Mesenteric fat pad (tissue), 1 donor: ENCODE results near the gene PPP3CA. TPM values are rescaled to one million over a fixed set of nuclear protein-coding genes. Genes with fewer than 3 reads are reported as not detected.
"Not testable (repeated sequence)": the region's sequence is repeated elsewhere in the genome, so short reads cannot be mapped to it uniquely, and the experiment has no call there.

ENCODE experiments used
- DNase-seq: peaks from one replicate; pipeline ENCODE4 v3.0.0-alpha.2; 2020; ENCODE audit warnings: low spot score
- total RNA-seq: library from RNA; stranded (reverse); fragmentation: NEBNext Ultra II Directional; extraction: Animal tissue kit (Norgen Biotek cat#: 25700); gene quantifications from one replicate; pipeline ENCODE4 v1.2.1, GENCODE V29; 2021
- donor health status: DM: yes; HTN: yes; CAD: no.

PPP3CA gene
- total RNA-seq, 1 donor from 2014 or later, result 50.2 TPM

DNA sequence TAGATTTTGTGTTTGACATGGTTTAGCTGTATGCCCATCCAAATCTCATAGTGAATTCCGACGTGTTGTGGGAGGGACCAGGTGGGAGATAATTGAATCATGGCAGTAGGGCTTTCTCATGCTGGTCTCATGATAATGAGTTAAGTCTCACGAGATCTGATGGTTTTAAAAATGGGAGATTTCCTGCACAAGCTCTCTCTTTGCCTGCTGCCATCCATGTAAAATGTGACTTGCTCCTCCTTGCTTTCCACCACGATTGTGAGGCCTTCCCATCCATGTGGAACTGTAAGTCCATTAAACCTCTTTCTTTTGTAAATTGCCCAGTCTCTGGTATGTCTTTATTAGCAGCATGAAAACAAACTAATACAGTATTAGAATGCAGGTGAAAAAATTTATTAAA lies 164.6 kb downstream of the PPP3CA start:
- DNase-seq, result not testable (repeated sequence)

DNA sequence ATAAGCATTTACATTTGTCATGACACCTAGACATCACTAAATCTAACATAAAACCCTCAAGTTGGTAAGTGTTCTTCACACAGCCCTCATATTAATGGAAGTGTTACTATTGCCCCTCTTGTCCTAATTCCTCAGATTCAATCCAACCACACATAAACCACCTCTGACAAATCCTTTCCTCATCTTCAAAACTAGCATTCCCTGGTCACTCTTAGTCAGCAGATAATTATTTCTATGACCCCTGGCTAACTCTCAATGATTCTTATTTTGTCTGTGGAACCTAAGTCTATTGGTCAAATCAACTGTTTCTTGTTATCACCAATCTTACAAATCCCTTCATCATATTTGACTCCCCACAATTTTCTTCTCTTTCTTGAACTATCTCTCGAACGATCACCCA lies 168.6 kb downstream of the PPP3CA start:
- no peak for DNase-seq

DNA sequence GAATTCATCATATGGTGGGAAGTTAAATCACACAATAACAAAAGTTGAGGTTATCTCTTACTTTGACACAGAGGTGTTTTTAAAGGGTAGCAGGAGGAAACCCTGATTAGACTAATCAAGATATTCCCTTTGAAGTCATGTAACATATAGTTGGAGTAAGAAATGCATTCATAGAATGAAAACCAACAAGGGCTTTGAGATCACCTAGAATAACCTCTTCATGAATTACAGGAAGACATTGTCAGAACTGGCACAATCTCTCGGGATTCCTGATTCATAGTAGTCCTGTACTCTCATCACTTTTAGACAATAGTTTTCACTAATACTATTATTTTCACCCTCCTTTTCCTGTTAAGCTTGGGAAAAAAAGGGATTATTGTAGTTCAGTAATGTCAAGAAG lies 170.2 kb downstream of the PPP3CA start:
- DNase-seq, result no peak

DNA sequence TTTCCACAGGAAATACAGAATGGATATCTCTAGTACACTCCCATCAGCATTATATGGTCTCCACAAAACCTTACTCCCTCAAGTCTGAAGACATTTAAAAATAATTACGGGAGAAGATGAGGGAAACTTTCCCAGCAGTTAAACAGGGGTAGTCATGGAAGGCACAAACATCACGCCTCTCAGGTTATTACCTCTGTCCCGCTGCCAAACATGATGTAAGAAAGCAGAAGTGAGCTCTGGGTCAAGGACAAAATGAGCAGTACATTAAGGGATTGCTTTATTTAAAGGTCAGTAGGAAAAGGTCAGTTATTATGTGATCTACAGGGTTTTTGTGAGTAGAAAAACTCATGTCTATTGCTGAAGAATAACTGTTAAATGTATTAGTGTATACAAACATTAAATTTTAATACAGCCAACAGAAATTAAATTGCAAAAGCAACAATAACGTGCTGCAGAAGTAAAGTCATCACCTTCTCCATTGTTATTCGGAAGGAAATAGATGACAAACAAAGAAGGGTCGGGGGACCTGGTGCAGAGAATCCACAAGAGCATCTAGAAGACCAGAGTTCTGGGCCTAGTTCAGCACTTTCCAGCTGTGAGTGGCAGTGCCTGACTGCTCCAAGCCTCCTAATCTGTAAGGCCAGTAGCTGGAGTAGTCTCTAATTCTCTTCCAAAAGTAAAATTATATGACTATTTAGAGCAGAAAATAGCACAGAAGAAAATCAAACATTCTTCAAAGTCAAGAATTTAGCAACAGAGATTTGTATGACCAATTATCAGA lies 171.2 kb downstream of the PPP3CA start:
- DNase-seq, result no peak

DNA sequence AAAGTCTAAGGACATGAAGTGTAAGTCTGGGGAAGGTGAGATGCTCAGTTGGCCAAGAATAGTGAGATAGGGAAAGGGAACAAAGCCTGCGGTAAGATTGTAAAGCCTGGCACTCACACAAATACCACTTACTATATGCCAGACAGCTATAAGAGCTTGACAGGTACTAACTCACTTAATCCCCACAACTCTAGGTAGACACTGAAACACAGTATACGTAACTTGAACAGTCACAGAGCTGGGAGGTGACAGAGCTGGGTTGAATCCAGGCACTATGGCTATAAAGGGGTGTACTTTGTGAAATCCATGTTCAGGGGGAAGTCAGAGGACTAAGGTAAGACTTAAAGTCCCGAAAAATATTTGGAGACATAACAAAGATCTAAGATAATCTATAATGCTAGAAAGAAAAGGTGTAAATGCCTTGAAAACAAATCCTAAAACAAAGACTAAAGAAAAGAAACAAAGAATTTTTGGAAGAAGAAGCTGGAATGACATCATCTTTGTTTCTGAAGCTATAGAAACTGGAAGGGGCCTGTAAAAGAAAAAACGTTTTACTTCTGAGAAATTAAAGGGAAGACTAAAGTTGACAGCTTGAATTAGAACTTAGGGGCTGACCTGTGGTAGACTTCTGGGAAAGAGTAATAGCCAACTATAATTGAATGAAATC lies 172.5 kb downstream of the PPP3CA start:
- no peak for DNase-seq

DNA sequence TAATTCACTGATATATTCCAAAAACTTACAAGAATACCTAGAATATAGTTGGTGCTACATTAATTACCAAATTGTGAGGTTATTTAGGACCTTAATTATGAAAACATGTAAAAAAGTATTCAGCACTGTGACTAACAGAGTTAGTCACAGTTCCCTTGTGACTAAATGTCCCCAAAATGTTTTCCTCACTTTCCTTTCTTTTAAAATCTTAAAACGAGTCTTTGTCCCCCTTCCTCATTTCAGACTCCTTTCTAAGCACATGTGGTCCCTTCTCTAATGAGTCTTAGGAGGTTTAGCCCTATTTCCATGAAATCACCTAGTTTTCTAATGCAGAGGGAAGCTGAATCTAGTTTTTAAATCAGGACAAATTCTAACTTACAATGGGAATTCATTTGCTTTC lies 175.0 kb downstream of the PPP3CA start:
- DNase-seq, result no peak

DNA sequence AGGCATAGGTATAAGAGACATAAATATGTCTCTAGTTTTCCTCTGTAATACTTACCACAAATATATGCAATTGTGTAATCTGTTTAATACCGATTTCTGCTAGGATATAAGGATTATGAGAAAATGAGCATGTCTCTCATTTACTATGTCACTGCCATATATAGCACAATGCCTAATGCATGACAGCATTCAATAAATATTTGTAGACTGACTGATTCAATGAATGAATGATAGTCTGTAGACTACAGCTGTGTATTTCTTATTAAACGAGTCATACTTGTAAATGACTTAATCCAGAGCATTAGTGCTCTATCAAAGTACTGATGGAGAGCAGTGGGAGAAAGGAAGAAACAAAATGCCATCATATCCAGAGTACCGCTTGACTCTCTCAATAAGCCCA lies 175.6 kb downstream of the PPP3CA start:
- DNase-seq, result no peak

DNA sequence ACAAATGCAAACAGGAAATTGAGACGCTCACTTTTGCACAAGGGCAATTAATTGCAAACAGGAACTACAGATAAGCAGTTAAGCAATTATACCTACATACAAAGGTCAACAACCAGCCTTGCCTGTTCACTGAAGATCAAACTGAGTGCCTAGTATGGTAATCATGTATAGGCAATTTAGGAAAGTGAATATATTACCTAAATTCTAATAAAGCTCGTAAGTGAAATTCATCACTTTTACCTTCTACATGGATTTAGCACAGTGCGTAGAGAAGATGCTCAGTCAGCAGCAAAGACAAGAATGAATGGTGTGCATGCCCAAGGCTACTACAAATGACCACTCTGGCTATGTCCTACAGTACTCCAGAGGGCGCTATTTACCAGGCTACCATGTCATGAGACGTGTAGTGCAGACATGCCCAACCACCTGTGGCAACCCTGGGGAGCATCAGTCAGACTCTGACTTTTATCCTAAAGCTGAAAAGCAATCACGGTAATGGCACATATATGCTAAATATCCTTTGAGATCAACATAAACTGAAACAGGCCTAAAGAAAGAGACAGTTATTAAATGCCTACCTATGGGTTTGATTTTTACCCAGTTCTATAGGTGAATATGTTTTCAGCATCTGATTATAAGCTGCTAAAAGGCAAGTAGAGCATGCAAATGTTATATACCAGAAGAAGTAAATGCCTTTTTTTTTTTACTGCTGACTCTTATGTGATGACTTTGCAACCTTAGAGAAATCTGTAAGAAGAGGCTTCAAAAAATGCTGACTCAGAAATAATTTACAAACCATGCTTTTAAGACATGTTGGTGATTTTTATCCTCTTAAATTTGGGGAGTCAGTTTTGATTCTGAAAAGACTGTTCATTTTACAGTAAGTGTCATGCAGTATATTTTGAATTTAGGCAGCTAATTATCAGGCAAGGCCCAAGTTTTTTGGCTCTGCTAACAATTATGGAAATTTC lies 178.0 kb downstream of the PPP3CA start:
- DNase-seq, result no peak

DNA sequence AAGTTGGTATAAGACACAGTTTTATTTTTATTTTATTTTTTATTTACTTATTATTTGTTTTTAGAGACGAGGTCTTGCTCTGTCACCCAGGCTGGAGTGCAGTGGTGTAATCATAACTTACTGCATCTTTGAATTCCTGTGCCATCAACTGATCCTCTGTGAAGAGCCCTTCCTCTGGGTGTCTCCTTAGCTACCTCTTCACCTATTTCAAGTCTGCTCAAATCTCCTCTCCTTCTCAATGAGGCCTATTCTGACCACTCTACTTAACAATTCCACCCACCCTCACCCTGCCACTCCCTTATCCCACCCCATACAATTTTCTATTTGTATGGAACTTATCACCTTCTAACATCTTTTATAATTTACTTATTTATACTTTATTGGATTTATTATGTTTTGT lies 183.4 kb downstream of the PPP3CA start:
- DNase-seq, result no peak

DNA sequence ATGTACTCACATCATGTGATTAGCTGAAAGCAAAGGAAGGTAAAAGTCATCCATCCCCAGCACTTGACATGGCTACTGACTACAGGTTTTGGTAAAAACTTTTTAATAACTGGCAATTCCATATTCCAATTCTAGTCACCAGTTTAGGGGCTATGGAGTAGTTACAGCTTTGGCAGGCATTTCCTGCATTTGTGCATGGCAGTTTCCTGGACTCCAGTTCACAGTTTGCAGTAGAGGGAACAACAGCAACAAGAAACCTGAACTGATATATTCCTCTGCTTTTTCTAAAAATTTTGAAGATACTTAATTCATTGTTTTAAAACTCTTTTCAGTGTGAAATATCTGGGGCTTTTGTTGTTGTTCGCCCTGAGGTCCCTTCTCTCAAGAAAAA lies 184.3 kb downstream of the PPP3CA start:
- no peak for DNase-seq

DNA sequence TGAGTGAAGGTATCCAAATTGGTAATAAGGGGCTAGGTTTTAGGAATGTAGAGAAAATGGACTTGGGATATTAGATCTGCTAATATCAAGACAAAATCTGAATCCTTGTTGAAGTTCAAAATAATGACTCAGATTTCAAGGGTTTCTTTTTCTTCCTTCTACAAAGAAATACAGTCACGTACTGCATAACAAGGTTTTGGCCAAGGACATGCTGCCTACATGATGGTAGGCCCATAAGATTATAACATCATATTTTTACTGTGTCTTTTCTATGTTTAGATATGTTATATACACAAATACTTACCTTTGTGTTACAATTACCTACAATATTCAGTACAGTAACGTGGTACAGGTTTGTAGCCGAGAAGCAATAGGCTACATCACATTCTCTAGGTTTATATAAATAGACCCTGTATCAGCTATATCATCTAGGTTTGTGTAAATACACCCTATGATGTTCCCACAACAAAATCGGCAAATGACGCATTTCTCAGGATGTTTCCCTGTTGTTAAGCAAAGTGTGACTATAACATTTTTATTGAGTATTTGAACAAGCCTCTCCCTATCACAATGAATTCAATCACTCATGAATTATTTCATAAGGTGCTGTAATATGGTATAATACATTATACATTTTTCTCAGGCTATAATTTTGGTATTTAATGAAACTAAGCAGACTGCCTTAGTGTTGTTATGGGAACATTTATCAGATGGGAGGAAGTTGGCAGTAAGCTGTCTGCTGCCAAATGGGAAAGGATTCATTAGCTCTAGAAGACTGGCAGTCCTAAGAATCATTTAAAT lies 186.3 kb downstream of the PPP3CA start:
- DNase-seq, result no peak

DNA sequence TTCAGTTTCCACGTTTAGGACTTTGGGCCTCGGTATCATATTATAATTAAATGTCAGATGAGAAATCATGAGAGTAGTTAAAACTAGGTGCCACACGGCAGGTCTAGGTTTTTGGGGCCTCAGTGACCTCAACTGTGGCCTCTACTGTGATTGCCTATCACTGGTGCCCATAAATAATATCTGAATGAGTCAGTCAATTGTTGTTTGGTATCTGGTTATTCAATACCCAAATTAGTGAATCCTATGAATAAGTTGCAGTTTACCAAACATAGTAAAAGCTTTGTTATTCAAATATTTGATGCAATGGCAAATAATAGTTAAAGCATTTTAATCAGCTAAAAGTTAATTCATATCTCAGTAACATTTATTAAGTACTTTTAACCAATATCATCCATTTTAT lies 188.8 kb downstream of the PPP3CA start:
- no peak for DNase-seq

DNA sequence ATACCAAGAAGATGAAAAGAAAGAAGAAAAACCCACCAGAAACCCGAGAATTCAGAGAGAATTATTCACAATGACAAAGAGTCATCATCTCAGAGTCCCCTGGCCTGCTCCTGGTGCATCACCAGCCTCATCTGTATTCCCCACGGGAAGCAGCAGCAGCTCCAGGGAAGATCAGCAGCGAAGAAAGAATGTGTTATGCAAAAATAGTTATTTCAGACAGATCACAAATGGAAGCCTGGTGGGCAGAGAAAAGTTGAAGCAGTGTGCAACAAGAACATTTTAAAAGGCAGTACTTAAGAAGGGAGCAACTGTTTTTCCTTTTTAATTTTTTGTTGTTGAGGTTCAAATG lies 189.2 kb downstream of the PPP3CA start:
- DNase-seq, result no peak

DNA sequence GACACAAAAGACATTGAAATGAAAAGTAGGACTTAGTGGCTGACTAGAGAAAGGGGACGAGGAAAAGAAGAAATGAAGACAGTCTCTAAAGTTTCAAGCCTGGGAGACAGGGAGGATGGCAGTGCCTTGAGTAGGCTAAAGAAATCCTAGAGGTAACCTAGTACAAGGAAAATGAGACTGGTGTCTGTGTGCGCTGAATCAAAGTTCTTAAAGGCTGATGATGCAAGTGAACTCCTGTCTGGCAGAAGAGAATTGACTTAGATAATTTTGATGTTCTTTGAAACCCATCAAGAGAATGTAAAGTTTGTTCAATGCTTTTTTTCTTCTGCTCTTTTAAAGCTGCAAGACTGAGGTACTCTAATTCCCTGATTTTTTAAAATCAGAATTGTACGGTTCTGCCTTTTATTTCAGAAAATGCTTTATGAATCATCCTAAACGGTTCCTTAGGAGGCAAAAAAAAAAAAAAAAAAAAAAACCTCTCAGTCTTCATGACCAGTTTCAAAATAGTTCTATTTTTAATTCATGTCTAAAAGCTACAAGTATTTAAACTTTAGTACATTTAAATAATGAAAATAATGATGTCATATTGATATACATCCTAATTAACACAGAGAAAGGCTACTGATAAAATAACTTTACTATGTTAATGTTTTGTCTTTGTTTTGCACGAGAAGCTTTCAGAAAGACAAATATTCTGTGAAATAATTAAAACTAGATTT lies 189.8 kb downstream of the PPP3CA start:
- no peak for DNase-seq

DNA sequence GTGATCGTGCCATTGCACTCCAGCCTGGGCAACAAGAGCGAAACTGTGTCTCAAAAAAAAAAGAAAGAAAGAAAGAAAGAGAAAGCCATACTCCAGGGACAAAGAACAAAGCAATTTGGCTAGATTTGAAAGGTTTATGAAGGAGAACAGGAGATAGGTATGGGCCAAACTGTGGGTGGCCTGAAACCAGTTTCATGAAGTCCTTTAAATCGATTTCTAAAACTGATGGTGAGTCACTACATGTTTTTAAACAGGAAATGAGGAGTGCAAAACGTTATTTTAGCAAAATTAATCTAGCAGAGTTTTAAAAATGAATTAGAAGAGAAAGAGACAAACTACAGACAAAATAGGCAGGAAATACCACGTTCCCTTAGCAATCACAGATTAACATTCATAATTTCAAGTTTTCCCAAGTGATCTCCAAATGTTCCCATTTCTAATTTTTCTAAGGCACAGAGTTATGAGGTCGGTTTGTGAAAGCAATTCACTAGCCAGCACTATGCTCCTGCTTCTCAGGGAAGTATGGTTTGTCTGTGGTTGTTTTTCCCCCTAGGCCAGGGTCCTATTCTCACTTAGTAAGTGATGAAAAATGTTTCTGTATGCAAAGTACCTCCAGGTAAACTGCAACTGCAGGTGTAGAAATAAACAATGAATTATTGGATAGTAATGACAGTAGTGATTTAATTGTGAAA lies 190.6 kb downstream of the PPP3CA start:
- no peak for DNase-seq

DNA sequence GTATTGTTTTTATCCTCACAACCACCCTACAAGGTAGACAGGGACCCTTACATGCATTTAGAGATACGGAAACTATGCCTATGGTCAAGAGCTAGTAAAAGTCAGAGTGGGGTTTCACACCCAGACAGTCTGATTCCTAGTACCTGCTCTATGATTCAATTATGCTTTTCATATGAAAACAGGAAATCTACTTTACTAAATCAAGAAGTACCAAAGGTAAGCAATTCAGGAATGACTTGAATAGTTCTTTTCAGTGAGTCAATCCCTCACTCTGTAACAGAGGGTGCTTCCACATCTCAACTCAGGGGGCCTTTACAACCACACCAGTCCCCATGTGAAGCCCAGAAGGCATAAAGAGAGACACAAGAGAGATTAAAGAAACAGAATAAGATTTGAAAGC lies 191.4 kb downstream of the PPP3CA start:
- DNase-seq, result no peak

DNA sequence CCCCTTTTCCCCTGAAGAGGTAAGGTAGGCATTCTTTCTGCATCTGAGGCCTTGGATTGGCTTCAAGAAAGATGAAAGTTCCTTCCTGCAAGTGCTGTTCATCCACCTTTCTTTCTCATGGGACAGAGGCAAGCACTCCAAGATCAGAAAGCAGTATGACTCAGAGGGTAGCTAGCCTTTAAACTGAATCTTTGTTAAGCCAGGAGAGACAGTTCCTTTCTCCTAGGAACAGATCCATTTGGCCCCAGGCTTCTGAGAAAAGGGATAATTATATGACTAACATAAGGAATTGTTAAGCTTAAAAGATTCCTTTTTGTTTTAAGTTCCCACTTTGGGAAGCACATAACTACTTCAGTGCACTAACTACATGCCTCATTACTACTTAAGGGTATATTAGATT lies 192.0 kb downstream of the PPP3CA start:
- DNase-seq, result no peak

DNA sequence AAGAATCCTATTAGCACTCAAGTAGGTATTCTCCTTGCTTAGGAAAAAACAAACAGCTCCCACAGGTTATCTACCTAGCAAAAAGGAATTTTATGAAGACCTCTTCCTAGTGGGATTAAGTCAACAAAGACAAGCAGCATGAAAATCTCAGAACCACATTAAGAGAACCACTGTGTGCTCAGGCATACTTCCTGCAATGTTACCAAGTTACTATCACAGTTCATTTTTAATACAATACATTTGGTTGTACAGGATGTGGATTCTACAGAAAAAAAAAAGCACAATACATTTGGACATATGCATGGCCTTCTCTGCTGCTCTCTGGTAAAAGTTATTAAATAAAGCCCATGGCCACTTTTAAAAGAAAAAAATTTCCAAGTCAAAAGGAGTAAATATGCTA lies 193.7 kb downstream of the PPP3CA start:
- no peak for DNase-seq

DNA sequence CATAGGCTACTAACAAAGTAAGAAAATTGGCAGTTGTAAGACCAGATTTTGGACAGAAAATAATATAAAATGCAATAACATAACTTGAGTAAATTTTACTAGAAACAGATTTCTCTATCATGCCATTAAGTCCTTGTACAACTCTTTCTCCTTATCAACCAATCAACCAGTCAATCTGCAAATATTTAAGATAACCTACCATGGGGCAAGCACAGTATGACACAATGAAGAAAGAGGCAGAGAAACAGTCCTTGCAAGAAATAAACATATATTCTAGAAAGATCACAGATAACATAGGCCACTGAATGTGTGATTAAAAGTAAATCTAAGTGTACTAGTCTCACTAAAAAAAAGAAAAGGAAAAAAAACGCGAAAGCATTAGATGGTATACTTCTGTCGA lies 194.8 kb downstream of the PPP3CA start:
- DNase-seq, result no peak

DNA sequence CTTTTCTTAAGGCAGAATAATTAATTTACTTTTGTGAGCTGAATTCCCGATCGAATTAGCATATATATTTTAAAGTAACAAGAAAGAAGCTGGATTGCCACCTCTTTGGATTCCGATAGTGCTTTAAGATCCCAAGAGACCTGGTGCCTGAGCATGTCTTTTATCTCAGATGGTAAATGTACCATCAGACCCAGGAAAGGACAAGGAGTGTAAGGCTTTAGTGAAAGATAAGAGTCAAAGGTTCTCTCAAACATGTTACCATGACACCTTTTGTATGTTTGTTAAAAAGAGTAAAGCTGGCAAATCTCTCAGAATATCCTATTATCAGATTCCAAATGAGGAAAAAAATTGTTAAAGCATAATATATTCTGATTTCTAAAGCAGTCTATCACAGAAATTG lies 198.8 kb downstream of the PPP3CA start:
- DNase-seq, result no peak
